GM11168 (cell line): ENCODE measurements around the gene LAMC2.

ENCODE experiments used
- in situ Hi-C: fragments of 300-500 bp; cut with MboI; formaldehyde crosslinking; loops from one replicate; pipeline ENCODE4 v1.12.0; 2022; ENCODE audit warnings: low sequenced_read_pairs; ENCODE audit not compliant: unreplicated experiment

The LAMC2 gene

DNA sequence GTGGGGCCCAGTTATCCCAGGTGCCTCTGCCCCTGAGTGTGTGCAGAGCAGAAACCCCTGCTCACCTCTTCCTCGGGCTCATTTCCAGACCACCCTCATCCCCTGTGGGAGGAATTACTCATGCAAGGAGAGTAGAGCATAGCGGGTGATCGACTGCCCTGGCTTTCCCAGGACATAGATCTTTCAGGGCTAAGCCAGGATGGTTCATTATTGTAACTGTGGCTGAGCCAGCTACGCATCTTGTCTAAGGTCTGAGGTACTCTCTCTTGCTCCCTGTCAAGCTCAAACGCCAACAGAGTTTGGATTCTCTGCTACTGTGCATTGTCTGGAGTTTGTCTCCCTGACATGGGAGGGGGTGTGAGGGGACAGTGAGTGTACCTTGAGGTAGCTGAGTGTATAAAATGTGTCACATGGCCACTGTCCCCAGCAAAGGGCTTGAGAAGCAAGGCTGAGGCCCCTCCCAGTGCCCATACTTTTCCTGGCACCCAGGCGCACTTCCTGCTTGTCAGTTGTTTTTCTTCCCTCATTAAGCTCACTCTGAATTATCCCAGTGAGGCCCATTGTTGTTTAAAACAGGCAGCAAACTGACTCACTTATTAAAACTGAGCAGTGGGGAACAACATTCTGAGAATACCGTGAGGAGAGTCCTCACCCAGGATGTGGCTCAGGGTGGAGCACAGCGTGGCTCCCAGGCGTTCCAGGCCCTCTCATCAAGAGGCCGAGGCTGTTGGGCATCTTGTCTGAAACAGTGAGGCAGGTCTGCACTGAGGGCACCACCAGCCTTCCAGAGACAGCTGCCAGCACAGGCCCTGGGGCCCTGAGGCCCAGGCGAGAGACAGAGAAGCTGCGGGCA, 92.9 kb downstream of the LAMC2 start:
- in situ Hi-C loops, result no loop called here

DNA sequence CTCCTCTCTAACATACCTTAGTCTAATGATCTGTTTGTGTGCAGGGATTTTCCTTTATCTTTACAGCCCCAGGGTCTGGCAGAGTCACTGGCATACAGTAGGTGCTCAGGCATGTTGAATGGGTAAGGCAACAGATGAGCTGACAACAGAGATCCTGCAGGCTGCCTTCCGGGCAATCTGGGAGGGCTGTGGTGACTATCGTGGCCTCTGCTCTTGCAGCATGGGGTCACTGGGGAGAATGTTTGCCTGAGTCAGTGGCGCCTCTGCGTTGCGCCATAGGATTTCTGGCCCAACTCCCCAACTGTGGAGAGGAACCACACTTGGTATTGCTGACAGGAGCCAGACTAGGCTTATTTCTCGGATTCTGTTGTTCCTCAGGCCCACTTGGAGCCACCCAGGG, 93.8 kb downstream of the LAMC2 start:
- in situ Hi-C loops, result no loop called here

DNA sequence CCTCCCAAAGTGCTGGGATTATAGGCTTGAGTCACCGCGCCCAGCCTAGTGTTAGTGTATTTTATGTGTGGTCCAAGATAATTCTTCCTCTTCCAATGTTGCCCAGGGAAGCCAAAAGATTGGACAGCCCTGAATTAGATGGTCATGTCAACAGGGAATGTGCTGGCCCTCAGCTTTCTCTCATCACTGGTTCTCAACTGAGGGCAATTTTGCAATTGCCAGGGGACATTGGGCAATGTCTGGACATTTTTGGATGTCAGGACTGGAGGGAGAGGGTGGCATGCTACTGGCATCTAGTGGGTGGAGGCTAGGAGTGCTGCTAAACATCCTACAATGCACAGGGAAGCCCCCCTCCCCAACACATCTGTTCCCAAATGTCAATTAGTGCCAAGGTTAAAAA, 95.0 kb downstream of the LAMC2 start:
- in situ Hi-C loops, result no loop called here

DNA sequence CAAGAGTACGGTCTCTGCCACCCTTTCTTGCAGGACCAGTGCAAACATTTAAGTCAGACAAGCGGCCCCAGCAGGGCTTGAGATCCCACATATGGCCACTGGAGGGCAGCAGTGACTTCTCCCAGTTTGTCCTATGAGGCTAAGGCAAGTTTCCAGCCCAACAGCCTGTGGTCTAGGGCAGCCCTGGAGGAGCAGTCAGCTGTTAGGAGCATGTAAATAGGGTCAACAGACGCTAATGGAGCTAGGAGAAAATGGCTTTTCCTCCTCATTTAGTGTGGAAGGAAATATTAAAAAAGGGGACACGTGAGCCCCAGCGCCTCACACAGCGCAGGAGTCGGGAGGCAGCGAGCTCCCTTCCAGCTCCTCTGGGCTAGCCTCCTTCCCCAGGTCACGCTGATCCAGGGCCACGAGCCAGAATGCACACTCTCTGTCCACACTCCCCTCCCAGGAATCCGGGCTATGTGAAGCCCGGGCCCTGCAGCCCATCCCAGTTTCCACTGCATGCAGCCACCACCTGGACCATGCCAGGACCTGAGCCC, 95.6 kb downstream of the LAMC2 start:
- in situ Hi-C loops, result no loop called here

DNA sequence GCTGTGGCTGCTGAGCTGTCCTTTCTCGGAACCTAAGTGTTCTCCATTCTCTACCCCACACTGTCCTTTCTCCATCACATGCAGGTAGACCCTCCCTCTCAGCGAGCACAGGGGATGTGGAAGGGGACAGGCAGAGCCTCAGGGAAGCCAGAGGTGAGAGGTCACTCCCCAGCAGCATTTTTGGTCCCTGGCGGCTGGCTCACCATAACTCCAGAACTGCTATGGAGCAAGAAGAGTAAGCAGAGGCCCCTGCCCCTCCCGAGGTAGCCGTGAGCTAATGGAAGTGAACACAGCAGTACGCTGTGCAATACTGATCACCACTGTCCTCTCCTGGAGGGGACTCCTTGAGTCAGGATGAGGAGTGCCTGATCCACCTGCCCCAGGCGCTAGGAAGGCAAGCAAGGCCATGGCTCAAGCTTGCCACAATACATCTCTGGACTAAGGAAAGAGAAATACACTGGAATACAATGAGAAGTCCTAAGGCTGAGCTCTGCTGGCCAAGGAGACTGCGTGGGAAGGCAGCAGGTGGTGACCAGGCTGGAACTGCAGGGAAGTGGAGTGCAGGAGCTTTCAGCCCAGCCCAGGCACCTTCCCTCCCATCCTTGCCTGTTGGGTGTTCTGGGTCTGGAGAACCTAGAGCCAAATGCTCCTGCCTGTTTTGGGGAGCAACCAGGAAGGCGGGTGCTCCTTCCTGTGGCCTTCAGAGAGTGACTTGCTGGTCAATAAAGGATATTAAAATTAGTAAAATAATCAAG, 96.2 kb downstream of the LAMC2 start:
- in situ Hi-C loops, result no loop called here

DNA sequence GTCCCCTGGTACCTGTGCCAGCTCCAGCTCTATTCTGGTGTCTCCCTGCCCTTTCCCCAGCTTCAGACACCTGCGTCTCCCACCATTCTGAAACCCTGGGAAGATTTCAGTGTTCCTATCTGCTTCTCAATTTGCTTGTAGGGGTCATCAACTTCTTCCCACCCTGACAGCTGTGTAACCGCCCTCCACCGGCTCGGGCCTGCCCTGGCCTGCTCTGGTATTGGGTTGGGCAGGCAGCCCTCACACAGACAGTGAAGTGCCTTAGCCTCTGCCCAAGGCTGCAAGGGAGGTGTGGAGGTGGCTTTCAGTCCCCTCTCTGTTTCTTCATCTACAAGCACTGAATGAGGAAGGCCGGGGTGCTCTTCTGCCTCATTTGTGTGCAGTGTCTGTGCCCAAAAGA, 97.2 kb downstream of the LAMC2 start:
- in situ Hi-C loops, result no loop called here

DNA sequence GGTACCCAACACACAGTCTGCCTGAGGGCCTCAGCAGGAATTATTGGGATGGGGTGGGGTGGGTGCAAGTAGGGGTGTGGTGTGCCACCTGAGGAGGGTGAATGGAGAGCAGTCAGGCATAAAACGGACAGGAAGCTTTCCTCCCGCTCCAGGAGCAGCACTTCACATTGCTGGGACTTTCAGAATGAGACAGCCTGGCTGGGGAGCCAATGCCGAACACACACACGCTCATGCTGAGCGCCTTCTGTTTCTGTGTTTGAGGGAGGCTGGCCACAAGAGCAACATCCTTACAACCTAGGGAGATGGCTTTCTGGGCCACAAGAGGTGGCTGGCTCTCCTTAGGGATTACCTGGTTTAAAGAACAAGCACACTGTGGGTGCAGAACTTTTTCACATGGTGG, 98.0 kb downstream of the LAMC2 start:
- in situ Hi-C loops, result no loop called here

DNA sequence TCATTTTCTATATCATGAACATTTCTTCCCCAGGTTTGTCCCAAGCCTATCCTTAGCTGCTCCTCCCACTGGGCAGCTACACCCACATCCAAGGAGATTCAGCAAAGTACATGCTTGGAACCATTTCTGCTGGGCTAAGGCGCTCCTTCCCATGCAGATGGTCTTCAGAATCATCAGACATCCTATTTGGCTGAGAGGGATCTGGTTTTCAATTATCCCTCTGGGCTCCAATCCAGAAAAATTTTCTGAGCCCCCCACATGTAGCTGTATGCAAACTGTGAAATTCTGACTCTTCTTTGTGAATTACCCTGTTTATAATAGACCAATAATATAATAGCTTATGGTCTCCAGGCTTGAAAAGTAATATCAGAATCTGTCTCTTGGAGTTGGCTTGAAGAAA, 99.2 kb downstream of the LAMC2 start:
- in situ Hi-C loops, result no loop called here

DNA sequence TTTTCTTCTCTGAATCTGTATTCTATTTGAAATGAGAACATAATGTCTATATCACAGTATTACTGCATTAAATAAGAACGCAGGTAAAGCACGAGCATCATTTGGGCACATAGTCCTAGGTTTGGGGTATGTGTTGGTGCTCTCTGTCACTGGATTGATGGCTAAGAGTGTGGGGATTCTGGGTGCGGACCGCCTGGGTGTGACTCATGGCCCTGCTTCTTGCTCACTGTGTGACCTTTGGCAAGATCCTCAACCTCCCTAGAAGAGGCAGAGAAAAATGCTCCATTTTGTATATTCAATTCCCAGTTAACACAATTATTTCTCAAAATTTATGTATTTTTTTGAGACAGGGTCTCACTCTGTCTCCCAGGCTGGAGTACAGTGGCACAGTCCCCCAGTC, 99.7 kb downstream of the LAMC2 start:
- in situ Hi-C loops, result no loop called here

DNA sequence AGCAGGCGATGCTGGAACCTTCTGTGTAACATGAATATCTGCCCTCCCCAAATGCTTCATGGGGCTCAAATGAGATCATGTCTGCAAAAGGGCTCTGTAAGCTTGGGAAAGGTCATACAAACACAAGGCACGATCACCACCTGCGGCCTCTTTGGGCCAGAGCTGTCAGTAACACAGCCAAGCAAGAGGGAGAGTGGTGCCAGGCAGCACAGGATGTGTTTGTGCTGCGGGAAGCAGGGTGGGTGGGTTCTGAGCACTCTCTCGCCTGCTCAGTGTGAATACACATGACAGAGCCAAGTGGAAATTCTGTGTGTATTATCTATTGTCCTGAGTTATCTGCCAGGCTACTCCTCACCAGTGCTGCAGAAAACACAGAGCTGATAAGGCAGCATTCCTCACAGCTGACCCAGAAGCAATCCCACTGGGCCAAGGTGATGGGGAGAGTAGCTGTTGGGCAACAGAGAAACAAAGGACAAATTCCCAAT, 101.2 kb downstream of the LAMC2 start:
- in situ Hi-C loops, result no loop called here

DNA sequence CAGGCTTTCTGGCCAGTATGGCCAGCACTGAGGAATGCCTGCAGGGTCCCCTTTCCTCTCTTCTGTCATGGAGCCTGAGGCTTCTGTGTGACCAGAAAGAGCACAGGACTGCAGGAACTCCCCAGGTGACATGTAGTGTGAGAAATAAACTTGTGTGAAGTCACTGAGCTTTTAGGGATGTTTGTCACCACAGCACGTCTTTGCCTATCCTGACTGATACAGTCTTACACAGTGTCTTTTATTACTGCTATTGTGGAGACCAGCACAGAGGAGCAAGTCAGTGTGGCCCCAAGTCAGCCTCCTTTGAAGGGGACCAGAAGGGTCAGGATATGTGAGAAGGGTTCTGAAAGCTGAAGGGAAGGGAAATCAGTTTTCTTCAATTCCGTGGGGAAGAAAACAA, 102.5 kb downstream of the LAMC2 start:
- in situ Hi-C loops, result no loop called here

DNA sequence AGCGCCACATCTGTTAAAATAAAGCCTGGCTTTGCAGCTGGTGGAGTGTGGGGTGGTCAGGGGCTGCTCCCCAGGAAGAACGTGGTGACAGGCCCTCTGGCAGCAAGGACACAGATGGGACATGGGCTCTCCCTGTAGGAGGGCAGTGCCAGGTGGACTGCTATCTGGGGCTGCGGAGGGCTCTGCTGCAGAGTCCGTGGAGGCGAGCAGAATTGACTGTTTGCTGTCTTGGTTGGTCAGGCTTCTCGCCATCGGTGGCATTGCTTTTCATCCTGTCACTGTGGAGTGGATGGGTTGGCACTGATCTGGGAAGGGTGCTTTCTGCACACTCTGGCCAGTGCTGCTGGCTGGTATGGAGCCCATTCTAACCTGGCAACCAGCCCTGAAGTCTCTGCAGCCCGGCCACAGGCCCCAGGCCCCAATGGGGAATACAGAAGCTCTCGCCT, 103.0 kb downstream of the LAMC2 start:
- in situ Hi-C loops, result no loop called here

DNA sequence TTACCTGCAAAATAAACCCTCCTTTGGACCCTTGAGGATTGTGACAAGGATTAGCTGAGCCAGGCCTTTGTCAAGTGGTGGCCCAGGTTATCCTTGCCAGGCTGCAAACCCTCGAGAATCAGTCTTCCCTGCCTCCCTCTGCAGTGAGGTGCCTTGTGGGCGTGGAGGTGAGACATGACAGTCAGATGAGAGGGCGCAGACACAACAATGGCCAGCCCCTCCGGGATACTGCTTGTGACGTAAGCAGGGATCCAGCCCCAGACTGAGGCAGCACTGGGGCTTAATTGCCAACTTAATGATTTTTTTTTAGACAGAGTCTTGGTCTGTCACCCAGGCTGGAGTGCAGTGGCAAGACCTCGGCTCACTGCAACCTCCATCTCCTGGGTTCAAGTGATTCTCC, 104.6 kb downstream of the LAMC2 start:
- in situ Hi-C loops, result no loop called here

DNA sequence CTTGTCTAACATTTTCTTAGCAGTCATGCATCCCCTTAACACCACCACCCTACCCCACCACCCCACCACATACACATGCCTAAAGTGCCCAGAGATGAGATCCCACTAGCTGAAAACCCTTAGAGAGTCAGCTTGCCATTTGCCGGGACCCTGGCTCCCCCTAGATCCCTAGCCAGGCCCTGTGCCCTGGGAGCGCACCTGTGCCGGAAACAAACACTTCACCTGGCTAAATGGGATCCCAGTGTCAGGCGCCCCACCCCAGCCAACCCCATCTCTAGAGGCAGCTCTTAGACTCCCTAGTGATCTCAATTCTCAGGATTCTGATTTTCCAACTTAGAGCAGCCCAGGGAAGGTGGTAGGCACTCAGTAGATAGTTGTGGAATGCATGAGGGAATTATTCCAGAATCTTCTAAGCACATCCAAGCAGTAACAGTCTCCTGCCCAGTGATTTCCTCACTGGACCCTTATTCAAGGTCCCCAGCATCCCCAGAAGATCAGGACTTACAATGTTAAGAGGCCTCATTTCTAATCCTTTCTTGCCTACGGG, 105.2 kb downstream of the LAMC2 start:
- in situ Hi-C loops, result no loop called here

DNA sequence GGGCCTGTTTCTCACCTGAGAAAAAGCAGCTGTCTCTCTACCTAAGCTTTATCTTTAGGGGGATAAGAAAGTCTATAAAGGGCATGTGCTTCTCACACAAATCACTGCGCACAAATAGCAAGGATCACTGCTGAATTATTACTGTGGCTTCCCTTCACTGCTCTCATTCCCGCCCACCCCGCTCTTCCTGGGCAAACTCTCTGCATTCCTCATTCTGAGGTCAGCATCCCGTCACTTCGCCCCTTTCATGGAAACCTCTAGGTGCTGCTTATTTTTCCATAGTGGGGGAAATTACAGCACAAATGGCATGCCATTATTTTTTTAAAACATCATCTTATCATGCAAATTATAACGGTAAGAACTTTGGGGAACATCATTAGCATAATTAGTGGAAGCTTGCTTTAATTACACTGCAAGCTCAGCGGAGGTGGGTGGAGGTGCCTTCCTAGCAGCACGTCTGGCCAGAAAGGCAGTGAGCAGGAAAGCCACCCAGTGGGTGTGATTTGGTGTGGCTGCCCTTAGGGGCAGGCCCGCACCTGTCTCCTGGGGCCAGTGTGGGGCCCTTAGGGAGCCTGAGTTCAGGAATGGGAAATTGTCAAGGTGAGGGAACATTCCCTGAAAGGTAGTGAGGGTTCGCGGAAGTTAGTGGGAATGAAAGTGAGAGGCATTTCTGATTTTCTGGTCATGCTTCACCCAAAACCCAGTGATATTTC, 105.9 kb downstream of the LAMC2 start:
- in situ Hi-C loops, result no loop called here

DNA sequence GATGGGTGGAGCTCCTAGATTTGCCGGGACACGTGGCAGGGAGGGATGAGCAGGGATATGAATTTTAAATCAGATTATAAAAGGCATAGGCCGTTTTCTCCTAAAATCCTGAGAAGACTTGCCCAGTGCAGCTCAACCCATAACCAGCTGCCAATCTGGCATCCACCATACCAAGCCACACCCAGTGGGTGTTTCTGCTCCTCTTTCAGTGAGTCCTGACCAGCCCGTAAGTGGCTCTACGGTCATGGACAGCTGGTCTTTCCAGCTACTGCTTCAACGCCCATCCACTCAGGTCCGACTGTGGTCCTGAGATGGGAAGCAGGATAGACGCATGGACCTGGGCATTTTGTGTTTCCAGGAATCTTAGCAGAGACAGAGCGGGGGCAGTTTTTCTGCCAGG, 107.2 kb downstream of the LAMC2 start:
- in situ Hi-C loops, result no loop called here

DNA sequence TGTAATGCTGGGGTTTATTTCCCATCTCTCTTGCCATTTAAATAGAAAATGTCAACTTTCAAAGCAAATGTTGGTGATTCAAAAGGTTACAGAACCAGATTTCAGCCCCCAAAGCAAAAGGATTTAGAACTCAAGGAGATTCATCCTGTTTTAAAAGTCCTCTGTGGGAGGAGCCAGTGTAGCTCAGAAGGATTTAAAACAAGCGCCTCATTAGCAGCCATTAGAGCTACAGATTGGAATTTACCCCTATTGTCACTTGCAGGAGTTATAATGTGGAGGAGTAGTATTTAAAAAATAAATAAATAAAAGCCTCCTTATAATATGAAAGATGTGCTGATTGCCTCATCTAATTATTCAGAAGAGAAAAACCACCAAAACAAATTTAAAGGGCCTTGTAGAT, 107.8 kb downstream of the LAMC2 start:
- in situ Hi-C loops, result no loop called here
